ENCODE results near the gene LCE2C. TPM values are rescaled to one million over a fixed set of nuclear protein-coding genes. Genes with fewer than 3 reads are reported as not detected.
"Not testable (repeated sequence)": the region's sequence is repeated elsewhere in the genome, so short reads cannot be mapped to it uniquely, and the experiment has no call there.

LCE2C gene, protein sequence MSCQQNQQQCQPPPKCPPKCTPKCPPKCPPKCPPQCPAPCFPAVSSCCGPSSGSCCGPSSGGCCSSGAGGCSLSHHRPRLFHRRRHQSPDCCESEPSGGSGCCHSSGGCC
- not detected in 2 replicates for polyA plus RNA-seq (2012; rRNA removed)
- not detected in 2 replicates for polyA plus RNA-seq (2012; cell fraction: cytosol; rRNA removed)
- not detected in 2 replicates for polyA plus RNA-seq (2012; cell fraction: nucleus; rRNA removed)

DNA sequence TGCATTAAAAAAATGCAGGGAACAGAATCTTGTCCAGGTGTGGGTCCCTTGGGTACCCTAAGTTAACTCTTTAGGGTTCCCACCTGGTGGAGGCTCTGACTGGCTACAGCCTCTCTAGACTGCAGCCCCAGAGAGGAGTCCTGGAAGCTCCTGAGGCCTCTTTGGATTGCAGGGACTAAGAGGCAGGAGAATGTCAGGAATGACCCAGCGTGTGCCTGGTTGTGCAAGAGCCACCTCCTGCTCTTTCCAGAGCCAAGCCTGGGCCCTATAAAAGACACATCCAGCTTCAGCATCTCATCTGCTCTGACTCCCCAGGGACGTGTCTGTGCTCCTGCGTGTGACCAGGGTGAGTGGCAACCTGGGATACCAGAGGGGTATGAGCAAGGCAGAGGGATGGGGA lies at the start of gene LCE2C:
TSS of gene LCE2C (plus strand) at position 297 of the 400 bp plus-strand sequence. CDS start 737 bp downstream, outside the sequence.
- DNase-seq, H3K4me2 ChIP-seq, H3K9me2 ChIP-seq: not testable (repeated sequence)

DNA sequence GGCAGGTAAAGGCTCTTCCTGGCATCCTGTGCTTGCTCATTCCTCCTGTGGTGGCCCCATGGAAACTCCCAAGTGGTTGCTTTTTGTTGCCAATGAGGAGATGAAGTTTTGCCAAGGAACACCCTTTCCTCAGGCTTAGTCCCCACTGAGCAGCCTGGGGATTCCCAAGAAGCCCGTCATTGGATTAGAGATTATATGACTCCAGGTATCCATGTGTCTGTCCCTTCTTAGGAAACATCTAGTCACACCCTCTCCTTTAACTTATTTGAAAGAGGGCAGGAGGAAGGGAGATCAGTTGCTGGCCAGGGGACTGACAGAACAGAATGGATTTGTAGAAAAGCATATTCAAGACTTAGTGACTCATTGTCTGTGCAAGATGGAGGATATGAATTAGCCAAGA lies 48.3 kb upstream of the LCE2C start:
- no peaks in the 10 kb centered on the region for H3K27me3 ChIP-seq (ENCODE audit: insufficient read depth)
- H3K4me2 ChIP-seq, result no peak overlapping the region
- 0% methylated on average over 1 of the region's 1 CpG for WGBS (ENCODE audit: low lambda C conversion rate)
- no peak overlapping the region for H3K4me3 ChIP-seq (ENCODE audit: low read depth in 2 of 2, low read length in 1 of 2)
- H3F3A ChIP-seq (replicated peaks; ENCODE audit: insufficient read depth), result no peaks in the 10 kb centered on the region
- no peaks in the 10 kb centered on the region for H3K36me3 ChIP-seq (replicated peaks in 1 of 2; ENCODE audit: control insufficient read depth in 1 of 2, insufficient read depth in 2 of 2, low read length in 1 of 2)
- H3K9me2 ChIP-seq, result no peaks in the 10 kb centered on the region
- H3K9me3 ChIP-seq, result no peaks in the 10 kb centered on the region
- POLR2A ChIA-PET, result no interaction called here
- no peak overlapping the region for H3K27ac ChIP-seq (ENCODE audit: low read depth in 2 of 2, low read length in 1 of 2)
- TF ChIP-seq TEAD4 (IDR thresholded peaks at IDR 0.05; ENCODE audit: borderline replicate concordance, insufficient read depth) (no peak), RCOR1 (IDR thresholded peaks at IDR 0.05; ENCODE audit: low read length) (no peak), TCF12 (IDR thresholded peaks at IDR 0.05) (no peak), RAD21 (IDR thresholded peaks at IDR 0.05; ENCODE audit: low read length) (no peak), RFX5 (IDR thresholded peaks at IDR 0.05; ENCODE audit: low read length) (no peak), NRF1 (IDR thresholded peaks at IDR 0.05; ENCODE audit: low read depth, low read length) (no peak)
- TF ChIP-seq, protein P1, sequence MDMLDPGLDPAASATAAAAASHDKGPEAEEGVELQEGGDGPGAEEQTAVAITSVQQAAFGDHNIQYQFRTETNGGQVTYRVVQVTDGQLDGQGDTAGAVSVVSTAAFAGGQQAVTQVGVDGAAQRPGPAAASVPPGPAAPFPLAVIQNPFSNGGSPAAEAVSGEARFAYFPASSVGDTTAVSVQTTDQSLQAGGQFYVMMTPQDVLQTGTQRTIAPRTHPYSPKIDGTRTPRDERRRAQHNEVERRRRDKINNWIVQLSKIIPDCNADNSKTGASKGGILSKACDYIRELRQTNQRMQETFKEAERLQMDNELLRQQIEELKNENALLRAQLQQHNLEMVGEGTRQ (IDR thresholded peaks at IDR 0.05; ENCODE audit: borderline replicate concordance, low read depth, low read length), result no peak
- TF ChIP-seq, protein P2, sequence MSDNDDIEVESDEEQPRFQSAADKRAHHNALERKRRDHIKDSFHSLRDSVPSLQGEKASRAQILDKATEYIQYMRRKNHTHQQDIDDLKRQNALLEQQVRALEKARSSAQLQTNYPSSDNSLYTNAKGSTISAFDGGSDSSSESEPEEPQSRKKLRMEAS (IDR thresholded peaks at IDR 0.05; ENCODE audit: low read depth), result no peak
- H4K20me1 ChIP-seq (ENCODE audit: insufficient read depth), result no peaks in the 10 kb centered on the region
- CTCF ChIA-PET, result no interaction called here
- no peak for DNase-seq
- H3K9ac ChIP-seq, result no peak overlapping the region
- H3K4me1 ChIP-seq (ENCODE audit: control insufficient read depth in 1 of 2, insufficient read depth in 2 of 2, low read depth in 1 of 2, low read length in 1 of 2), result no peaks in the 10 kb centered on the region
- no peak overlapping the region for H2AFZ ChIP-seq (ENCODE audit: low read depth)
- no peaks in the 10 kb centered on the region for H3K79me2 ChIP-seq (ENCODE audit: insufficient read depth)

More for the DNA sequence above, at the start of gene LCE2C:
- H3K4me1 ChIP-seq (ENCODE audit: control insufficient read depth in 1 of 2, insufficient read depth in 2 of 2, low read depth in 1 of 2, low read length in 1 of 2); POLR2A ChIA-PET; CTCF ChIA-PET; H2AFZ ChIP-seq (ENCODE audit: low read depth); H3K27ac ChIP-seq (ENCODE audit: low read depth in 2 of 2, low read length in 1 of 2); H3K36me3 ChIP-seq (replicated peaks in 1 of 2; ENCODE audit: control insufficient read depth in 1 of 2, insufficient read depth in 2 of 2, low read length in 1 of 2); H3K79me2 ChIP-seq (ENCODE audit: insufficient read depth); H3K4me3 ChIP-seq (ENCODE audit: low read depth in 2 of 2, low read length in 1 of 2); H3F3A ChIP-seq (replicated peaks; ENCODE audit: insufficient read depth); H4K20me1 ChIP-seq (ENCODE audit: insufficient read depth); H3K9me3 ChIP-seq; H3K27me3 ChIP-seq (ENCODE audit: insufficient read depth); H3K9ac ChIP-seq: not testable (repeated sequence)
- WGBS (ENCODE audit: low lambda C conversion rate), result 0% methylated on average over 1 of the region's 3 CpGs

DNA sequence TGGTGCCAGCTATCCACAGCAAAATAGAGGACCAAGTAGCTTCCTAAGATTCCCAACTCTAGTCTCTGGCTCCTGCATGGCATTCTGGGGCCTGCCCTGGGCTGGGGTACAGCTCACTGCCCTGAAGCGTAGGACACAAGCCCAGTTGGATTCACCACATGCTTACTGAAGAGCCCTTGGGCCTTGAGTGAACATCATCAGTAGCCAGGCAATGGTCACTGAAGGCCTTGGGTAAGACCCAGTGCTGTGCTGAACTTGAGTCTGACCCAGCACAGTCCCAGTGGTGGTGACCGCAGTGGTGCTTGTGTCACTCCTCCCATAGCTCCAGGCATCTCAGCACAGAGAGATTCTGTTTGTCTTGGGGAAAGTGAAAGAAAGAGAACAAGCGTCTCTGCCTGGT lies 44.5 kb upstream of the LCE2C start:
- no peak for DNase-seq
- CTCF ChIA-PET, result no interaction called here
- Histone ChIP-seq H3F3A (replicated peaks; ENCODE audit: insufficient read depth) (no peaks in the 10 kb centered on the region), H3K4me3 (ENCODE audit: low read depth in 2 of 2, low read length in 1 of 2) (no peak overlapping the region), H3K27ac (ENCODE audit: low read depth in 2 of 2, low read length in 1 of 2) (no peak overlapping the region), H3K36me3 (replicated peaks in 1 of 2; ENCODE audit: control insufficient read depth in 1 of 2, insufficient read depth in 2 of 2, low read length in 1 of 2) (no peaks in the 10 kb centered on the region), H3K9me3 (no peaks in the 10 kb centered on the region), H3K79me2 (ENCODE audit: insufficient read depth) (no peaks in the 10 kb centered on the region), H3K9ac (no peak overlapping the region), H3K27me3 (ENCODE audit: insufficient read depth) (no peaks in the 10 kb centered on the region), H3K4me1 (ENCODE audit: control insufficient read depth in 1 of 2, insufficient read depth in 2 of 2, low read depth in 1 of 2, low read length in 1 of 2) (no peaks in the 10 kb centered on the region), H3K9me2 (no peaks in the 10 kb centered on the region), H3K4me2 (no peak overlapping the region), H2AFZ (ENCODE audit: low read depth) (no peak overlapping the region), H4K20me1 (ENCODE audit: insufficient read depth) (no peaks in the 10 kb centered on the region)
- 0% methylated on average over 2 of the region's 3 CpGs for WGBS (ENCODE audit: low lambda C conversion rate)
- TF ChIP-seq JUND (IDR thresholded peaks at IDR 0.05) (no peak), RAD21 (IDR thresholded peaks at IDR 0.05; ENCODE audit: low read length) (no peak), MEF2A (IDR thresholded peaks at IDR 0.05; ENCODE audit: borderline replicate concordance, low read depth) (no peak), RFX5 (IDR thresholded peaks at IDR 0.05; ENCODE audit: low read length) (no peak), FOXM1 (IDR thresholded peaks at IDR 0.05; ENCODE audit: low read depth) (no peak)
- TF ChIP-seq, protein P3, sequence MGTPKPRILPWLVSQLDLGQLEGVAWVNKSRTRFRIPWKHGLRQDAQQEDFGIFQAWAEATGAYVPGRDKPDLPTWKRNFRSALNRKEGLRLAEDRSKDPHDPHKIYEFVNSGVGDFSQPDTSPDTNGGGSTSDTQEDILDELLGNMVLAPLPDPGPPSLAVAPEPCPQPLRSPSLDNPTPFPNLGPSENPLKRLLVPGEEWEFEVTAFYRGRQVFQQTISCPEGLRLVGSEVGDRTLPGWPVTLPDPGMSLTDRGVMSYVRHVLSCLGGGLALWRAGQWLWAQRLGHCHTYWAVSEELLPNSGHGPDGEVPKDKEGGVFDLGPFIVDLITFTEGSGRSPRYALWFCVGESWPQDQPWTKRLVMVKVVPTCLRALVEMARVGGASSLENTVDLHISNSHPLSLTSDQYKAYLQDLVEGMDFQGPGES (IDR thresholded peaks at IDR 0.05; ENCODE audit: low read depth, low read length), result no peak
- TF ChIP-seq, protein P4, sequence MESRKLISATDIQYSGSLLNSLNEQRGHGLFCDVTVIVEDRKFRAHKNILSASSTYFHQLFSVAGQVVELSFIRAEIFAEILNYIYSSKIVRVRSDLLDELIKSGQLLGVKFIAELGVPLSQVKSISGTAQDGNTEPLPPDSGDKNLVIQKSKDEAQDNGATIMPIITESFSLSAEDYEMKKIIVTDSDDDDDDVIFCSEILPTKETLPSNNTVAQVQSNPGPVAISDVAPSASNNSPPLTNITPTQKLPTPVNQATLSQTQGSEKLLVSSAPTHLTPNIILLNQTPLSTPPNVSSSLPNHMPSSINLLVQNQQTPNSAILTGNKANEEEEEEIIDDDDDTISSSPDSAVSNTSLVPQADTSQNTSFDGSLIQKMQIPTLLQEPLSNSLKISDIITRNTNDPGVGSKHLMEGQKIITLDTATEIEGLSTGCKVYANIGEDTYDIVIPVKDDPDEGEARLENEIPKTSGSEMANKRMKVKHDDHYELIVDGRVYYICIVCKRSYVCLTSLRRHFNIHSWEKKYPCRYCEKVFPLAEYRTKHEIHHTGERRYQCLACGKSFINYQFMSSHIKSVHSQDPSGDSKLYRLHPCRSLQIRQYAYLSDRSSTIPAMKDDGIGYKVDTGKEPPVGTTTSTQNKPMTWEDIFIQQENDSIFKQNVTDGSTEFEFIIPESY (IDR thresholded peaks at IDR 0.05; ENCODE audit: borderline replicate concordance, low read depth), result no peak
- POLR2A ChIA-PET, result no interaction called here

All from SK-N-SH (cell line).